Islet of Langerhans (tissue), 1 donor: ENCODE data around the gene TMTC1.

Experiments used
- FAIRE-seq: peaks from one replicate; lab custom pipeline; 2011; peaks lifted over from hg19 to GRCh38; lab: Jason Lieb, UNC

Gene TMTC1

GRCh38 chr12:29739279-29739991 is 44.3 kb downstream of the TMTC1 start:
- no peak for FAIRE-seq

DNA sequence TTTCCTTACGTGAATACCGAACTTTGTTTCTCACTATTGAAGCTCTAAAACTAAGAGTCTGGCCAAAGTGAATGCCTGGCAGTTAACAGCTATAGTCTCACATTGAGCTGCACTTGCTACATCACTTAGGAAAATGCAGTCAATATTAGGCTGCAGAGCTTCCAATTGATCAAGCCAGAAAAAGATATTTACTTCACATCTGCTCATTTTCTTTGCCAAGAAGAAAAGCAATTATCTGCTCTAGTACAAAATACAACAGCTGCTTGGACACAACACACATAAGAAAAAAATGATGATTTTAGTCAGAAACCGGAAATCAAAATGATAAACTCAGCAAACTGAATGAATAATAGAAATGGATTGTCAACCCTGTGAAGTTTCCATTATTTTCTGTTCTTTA is 45.4 kb downstream of the TMTC1 start:
- no peak for FAIRE-seq

- FAIRE-seq = no peak
These were observed 46.1 kb downstream of the TMTC1 start for GRCh38 chr12:29737644-29738043.

DNA sequence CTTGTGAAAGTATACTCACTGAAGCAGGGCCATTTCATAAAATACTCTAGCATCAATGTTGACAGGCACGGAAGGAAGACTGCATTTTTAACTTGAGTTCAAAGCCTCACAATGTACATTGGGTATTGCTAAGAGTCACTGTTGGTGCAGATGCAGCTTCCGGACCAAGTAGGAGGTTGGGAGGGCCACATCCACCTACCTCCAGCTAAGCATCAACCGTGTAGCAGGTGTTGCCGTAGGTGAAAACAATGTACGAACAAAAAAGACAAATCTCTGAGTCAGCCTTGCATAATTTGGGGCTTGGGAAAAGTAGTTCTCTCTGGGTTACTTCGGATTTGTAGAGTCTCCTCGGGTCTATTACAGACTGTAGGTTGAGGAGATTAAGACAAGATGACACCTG is 48.1 kb downstream of the TMTC1 start:
- FAIRE-seq = no peak

- FAIRE-seq = no peak
These were observed 49.0 kb downstream of the TMTC1 start for GRCh38 chr12:29734734-29735133.

- no peak for FAIRE-seq
These were observed 49.4 kb downstream of the TMTC1 start for GRCh38 chr12:29734305-29734704.

GRCh38 chr12:29733501-29733900 is 50.2 kb downstream of the TMTC1 start:
- FAIRE-seq = no peak

DNA sequence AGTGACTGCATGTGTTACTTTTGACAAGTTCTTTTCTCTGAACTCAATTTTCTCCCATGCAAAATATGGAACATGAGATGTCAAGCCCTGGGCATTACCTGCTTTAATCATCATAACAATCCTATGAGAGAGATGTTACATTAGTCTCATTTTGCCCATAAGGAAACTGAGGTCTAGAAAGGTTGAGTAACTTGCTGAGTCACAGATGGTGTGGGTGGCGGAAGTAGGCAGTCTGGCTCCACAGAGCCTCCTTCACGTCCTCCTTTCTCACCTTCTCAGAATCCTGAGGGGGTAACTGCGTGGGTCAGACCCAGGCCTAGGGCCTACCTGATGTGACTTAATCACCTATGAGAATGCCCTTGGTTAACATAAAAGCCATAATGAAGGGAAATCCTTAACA is 50.7 kb downstream of the TMTC1 start:
- no peak for FAIRE-seq

- no peak for FAIRE-seq
These were observed 51.1 kb downstream of the TMTC1 start for GRCh38 chr12:29732593-29732992.

GRCh38 chr12:29732191-29732590 is 51.6 kb downstream of the TMTC1 start:
- FAIRE-seq = no peak

- no peak for FAIRE-seq
These were observed 52.2 kb downstream of the TMTC1 start for GRCh38 chr12:29731591-29731990.

DNA sequence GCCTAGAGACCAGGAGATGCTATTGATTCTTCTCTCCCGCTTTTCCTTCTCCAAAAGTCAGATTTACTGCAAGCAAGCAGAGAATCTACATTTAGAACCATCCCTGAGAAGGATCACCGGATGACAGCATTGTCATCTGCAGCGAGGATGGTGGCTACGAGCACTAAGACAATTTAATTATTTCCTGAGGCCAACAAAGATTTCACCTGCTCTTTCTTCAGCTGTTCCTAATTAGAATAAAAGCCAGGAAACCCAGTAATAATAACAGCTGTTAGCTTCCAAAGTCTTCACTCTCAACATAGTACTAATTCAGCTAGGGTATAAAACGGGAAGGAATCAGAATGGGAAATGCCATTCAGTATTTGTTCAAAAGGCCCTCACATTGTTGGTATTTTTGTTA is 53.3 kb downstream of the TMTC1 start:
- FAIRE-seq = no peak

DNA sequence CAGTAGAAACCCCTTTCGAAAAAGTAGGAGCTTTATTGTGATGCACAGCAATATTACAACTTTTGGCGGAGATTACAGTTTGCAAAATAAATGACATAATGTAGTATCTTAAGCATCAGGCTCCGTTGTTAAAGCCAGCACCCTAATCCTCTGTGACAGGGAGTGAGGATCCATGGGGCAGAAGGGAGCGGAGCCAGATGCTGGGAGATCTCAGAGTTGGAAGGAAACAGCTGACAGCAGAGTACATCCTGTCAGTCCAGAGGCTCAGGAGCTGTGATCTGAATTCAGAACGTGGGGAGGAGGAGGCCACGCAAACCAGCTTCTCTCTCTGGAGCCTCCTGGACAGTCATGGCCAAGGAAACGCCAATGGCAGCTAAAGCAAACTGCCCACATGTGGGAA is 55.7 kb downstream of the TMTC1 start:
- no peak for FAIRE-seq

DNA sequence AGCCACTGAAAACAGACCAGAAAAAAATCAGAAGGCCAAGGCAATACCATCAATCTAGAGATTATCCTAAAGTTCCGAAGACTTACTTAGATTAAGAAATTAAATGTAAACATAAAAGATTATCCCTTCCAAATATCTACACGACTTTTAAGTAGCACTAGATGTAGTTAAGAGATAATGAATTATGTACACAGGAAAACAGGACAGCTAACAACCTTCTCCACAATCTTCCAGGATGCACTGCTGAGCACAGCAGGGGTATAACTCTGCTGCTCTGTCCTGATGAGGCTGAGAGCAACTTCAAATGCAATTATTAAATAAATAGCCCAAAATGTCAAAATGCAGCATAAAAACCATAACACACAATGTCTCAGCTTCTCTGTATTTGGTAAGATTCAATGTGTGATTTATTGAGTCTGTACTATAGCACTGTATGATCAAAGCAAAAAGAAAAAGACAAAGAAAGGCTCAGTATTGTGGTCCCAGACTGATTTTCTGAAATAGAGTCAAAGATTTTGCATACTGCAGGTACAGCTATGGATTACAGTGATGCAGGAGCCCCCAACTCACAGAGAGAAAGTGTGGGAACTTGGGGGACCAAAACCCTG is 56.9 kb downstream of the TMTC1 start:
- no peak for FAIRE-seq

DNA sequence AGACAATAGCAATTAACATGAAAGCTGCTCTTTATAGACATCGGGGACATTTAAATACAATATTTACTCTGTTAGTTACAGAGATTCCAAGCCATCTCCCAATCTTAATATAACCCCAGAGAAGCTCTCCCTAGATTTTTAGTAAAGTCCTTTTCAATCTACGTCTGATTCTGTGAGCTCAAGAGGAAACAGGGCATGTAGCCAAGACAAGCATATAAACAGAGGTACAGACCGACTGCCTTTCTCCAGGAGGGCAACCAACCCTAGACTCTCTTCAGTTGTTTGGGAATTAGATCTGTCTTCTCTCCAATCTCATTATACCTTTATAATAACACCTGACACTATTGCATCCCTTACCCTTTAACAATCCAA is 57.4 kb downstream of the TMTC1 start:
- FAIRE-seq = no peak

GRCh38 chr12:29725587-29726320 is 58.0 kb downstream of the TMTC1 start:
- FAIRE-seq = no peak

DNA sequence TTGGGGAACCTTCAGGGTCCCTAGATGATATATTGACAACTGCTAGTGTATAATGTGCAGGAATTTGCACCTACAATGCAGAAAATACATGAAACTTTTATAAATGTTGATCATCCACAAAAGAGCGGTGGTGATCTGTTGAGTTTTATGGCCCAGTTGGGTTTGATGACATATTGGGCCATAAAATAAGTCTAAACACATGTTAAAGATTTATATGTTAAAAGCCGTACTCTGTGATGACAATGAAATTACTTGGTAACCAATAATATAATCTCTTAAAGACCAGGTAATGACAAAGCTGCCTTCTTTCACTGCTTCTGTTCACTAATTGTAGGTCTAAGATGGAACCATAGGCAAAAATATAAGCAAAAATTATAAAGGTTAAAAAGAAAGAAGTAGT is 61.6 kb downstream of the TMTC1 start:
- no peak for FAIRE-seq

- FAIRE-seq = no peak
These were observed 64.4 kb downstream of the TMTC1 start for GRCh38 chr12:29719381-29719780.

DNA sequence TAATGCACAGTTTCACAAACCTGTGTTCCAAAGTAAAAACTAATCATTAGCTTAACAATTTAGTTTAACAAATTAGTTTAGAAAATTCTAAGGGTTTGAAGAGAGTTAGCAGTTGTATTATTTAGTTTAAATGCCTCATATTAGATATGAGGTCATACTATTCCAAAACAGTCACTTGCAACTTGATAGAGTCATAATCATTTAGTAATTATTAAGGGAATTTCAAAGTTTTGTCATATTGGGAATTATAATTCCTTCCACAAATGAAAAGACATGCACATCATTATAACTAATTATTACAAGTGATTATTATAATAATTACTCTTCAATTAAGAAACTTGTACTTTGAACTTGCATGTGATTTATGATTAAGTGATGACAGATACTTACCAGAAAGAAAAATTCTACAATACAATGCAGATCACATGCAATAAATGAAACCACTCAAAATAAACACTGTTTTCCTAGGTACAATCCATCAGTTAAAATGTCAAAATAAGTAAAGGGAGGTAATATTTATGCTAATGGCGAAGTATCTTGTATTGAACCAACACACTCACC is 66.1 kb downstream of the TMTC1 start:
- no peak for FAIRE-seq

DNA sequence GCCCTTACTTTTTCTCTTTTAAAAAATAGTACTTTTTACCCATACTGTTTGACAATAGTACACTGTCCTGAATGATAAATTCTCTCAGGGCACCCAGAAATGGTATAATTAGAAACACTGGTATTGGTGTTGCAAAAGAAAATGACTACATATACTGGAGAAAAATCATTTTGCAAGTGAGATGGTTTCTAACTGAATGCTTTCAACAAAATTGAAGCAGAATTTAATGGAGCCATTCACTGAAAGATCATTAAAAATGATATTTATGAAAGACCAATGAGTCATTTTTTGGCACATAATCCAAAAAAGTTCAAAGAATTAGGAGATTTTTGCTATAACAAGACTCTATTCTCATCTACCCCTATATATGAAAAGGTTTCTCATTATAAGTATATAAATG is 68.8 kb downstream of the TMTC1 start:
- no peak for FAIRE-seq

DNA sequence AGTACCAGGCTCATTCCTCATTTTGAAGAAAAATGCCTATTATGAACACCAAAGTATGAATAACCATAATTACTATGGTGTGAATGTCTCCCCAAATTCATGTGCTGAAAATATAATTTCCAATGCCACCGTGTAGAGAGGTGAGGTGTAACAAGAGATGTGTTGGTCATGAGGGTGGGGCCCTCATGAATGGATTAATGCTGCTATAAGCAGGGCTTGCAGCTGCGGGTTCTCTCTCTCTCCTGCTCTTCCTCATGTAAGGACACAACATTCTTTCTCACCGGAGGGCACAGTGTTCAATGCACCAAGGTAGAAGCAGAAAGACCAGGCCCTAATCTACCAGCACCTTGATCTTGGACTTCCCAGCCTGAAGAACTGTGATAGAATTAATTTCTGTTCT is 70.0 kb downstream of the TMTC1 start:
- no peak for FAIRE-seq

DNA sequence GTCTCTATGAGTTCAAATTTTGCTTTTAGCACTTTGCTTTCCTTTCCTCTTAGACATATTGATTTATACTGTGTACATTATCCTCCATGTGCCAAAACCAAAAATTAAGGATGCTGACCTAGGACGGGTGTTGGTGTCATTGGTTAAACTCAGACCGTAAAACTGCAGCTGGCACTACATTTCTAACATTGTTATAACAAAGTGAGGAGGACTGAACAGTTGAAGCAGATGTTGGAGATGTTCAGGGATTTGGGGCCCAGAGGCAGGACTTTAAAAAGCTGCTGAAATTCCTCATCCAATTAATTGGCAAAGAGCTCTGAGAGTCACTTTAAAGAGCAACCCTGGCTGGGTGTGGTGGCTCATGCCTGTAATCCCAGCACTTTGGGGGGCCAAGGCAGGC is 72.4 kb downstream of the TMTC1 start:
- no peak for FAIRE-seq

DNA sequence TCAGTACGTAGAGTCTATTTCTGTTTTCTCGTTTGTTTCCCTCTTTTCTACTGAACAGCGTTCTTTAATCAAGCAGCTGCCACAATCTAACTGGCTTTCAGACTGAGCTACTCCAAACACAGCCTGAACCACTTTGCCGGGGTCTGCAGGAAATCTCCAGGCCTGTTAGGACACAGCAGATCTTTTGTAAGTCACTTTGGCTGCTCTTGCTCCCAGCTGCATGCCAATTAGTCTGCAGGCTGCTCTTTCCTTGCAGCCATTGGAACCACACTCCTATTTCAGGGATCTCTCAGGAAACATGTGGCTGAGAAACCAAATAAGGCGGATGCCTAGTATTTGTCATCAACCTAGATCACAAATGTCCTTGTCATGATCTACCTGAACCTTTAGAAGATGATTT is 73.6 kb downstream of the TMTC1 start:
- FAIRE-seq = no peak
